Ovary (tissue), 9 donors: ENCODE measurements around the gene GKN1. TPM values are rescaled to one million over a fixed set of nuclear protein-coding genes. Genes with fewer than 3 reads are reported as not detected.

Source experiments
- DNase-seq, 5 donors: peaks; one replicate each; pipeline ENCODE4 v3.0.0-alpha.2; 2019 to 2020
- H3K27ac ChIP-seq, 2 donors: fragments of 200-600 bp; one replicate each; pipeline versions ENCODE4 v1.5.1 to v1.8.0; 2019 to 2022
- H3K27me3 ChIP-seq: fragments of 200-600 bp; one replicate; pipeline ENCODE4 v1.8.0; 2022
- H3K36me3 ChIP-seq: fragments of 200-600 bp; sonication (generic); one replicate; pipeline ENCODE4 v1.5.1; 2019
- H3K4me1 ChIP-seq: one replicate; pipeline ENCODE4 v1.8.1; 2013; ENCODE audit warnings: mild to moderate bottlenecking, moderate library complexity; ENCODE audit not compliant: insufficient read depth
- H3K4me3 ChIP-seq: fragments of 200-600 bp; sonication (generic); one replicate; pipeline ENCODE4 v1.5.1; 2017
- H3K9me3 ChIP-seq, 2 donors: fragments of 200-600 bp in 1 of 2; sonication (generic) in 1 of 2; one replicate each; pipeline versions ENCODE4 v1.5.1 to v1.8.1; 2013 to 2019; ENCODE audit warnings: mild to moderate bottlenecking in 1 of 2, moderate library complexity in 1 of 2
- EP300 ChIP-seq: sonication (generic); formaldehyde crosslinking; IDR thresholded peaks from one replicate; pipeline ENCODE4 v1.6.1; 2017; ENCODE audit warnings: antibody characterized with exemption
- POLR2A ChIP-seq: fragments of 450-650 bp; IDR thresholded peaks from one replicate; pipeline ENCODE4 v1.6.1; 2017; ENCODE audit warnings: antibody characterized with exemption, mild to moderate bottlenecking, moderate library complexity
- WGBS, 3 donors: extraction: QIAGEN DNeasy Blood & Tissue Kit in 1 of 3; methylation state at CpG; one replicate each; pipeline versions ENCODE4 v1.1.5 to v1.1.7; 2013 to 2017; 5-methylcytosine and 5-hydroxymethylcytosine counted together
- intact Hi-C, 4 donors: fragments of 100-400 bp; cut with DNase I; formaldehyde crosslinking; loops; one replicate each; pipeline versions ENCODE4 v1.11.0 to v1.15.1; 2022 to 2023
- polyA plus RNA-seq, 2 donors: library from polyadenylated mRNA; stranded (reverse); fragments of 200-250 nt in 1 of 2; fragments of 350-450 nt in 1 of 2; fragmentation: Illumina TruSeq in 1 of 2; extraction: RNeasy Lipid Tissue Mini Kit (QIAGEN cat#74804) in 1 of 2; gene quantifications; one replicate each; pipeline ENCODE4 v1.2.3, GENCODE V29; 2013 to 2014
- total RNA-seq, 7 donors: library from RNA; depleted of rRNA in 2 of 7; stranded (reverse); fragments of >200 nt in 2 of 7; fragmentation: NEBNext Ultra II Directional in 3 of 7; extraction: Animal tissue kit (Norgen Biotek cat#: 25700) in 3 of 7; gene quantifications; one replicate each; pipeline versions ENCODE4 v1.1.0 to v1.2.4, GENCODE V29; 2016 to 2023
- TF ChIP-seq, protein P1 (sequence below), 3 donors: fragments of 450-650 bp in 2 of 3; fragments of 200-600 bp in 1 of 3; IDR thresholded peaks; one replicate each; pipeline versions ENCODE4 v1.5.1 to v1.8.0; 2016 to 2022; ENCODE audit warnings: antibody characterized with exemption in 3 of 3, mild to moderate bottlenecking in 1 of 3
- donor health status: DM: no; HTN: no; CAD: no; lungs with moderate emphysema.
- donor health status: DM: no; HTN: no; CAD: no.
- donor health status: Bipolar disorder and iron deficiency.
- donor health status: DM: yes; HTN: yes; CAD: no.
- donor health status: DM: no; HTN: no; CAD: no.
- donor health status: DM: yes; HTN: yes; CAD: no.

The GKN1 gene
- total and polyA plus RNA-seq, 9 donors: not detected

DNA sequence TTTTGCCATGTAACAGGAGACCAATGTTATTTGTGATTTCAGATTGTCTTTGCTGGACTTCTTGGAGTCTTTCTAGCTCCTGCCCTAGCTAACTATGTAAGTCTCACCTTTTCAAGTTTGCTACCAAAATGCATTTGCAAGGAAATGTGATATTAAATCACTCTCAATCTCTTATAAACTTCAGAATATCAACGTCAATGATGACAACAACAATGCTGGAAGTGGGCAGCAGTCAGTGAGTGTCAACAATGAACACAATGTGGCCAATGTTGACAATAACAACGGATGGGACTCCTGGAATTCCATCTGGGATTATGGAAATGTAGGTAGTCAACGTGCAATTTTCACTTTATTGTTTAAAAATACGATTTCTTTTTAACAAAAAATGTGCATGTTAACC lies 3.0 kb downstream of the GKN1 start:
- intact Hi-C loops: no loop called here
- TF ChIP-seq EP300 (no peak), POLR2A (no peak)
- TF ChIP-seq, protein P1, sequence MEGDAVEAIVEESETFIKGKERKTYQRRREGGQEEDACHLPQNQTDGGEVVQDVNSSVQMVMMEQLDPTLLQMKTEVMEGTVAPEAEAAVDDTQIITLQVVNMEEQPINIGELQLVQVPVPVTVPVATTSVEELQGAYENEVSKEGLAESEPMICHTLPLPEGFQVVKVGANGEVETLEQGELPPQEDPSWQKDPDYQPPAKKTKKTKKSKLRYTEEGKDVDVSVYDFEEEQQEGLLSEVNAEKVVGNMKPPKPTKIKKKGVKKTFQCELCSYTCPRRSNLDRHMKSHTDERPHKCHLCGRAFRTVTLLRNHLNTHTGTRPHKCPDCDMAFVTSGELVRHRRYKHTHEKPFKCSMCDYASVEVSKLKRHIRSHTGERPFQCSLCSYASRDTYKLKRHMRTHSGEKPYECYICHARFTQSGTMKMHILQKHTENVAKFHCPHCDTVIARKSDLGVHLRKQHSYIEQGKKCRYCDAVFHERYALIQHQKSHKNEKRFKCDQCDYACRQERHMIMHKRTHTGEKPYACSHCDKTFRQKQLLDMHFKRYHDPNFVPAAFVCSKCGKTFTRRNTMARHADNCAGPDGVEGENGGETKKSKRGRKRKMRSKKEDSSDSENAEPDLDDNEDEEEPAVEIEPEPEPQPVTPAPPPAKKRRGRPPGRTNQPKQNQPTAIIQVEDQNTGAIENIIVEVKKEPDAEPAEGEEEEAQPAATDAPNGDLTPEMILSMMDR (IDR thresholded peaks at IDR 0.05): no peak

DNA sequence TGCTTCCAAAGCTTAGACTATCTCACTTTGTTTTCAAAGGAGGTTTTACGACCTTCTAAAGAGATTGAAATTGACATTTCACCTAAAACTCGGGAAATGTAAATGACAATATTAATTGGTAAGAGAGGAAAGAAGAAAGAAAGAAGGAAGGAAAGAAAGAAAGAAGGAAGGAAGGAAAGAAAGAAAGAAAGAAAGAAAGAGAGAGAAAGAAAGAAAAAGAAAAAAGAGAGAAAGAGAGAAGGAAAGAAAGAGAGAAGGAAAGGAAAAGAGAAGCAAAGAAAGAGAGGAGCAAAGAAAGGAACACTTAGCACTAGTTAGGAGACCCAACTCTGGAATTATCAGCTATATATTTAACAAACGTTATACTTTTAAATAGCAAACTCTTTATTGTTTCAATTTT lies 3.7 kb downstream of the GKN1 start:
- no peaks in the 10 kb centered on the region for H3K36me3 ChIP-seq
- no peak overlapping the region for H3K4me3 ChIP-seq
- H3K27ac ChIP-seq: no peak overlapping the region
- H3K4me1 ChIP-seq: no peaks in the 10 kb centered on the region
- no peak for DNase-seq
- intact Hi-C loops: no loop called here
- no peaks in the 10 kb centered on the region for H3K27me3 ChIP-seq
- TF ChIP-seq POLR2A (no peak), EP300 (no peak)
- TF ChIP-seq, protein P1 (IDR thresholded peaks at IDR 0.05): no peak
- H3K9me3 ChIP-seq: no peaks in the 10 kb centered on the region
- WGBS, 3 donors: 39 to 69% (median 60%) methylated on average over 3 of the region's 3 CpGs

More for the DNA sequence above, 3.0 kb downstream of the GKN1 start:
- H3K4me1 ChIP-seq: no peaks in the 10 kb centered on the region
- no peak for DNase-seq
- H3K27me3 ChIP-seq: no peaks in the 10 kb centered on the region
- no peaks in the 10 kb centered on the region for H3K9me3 ChIP-seq
- H3K36me3 ChIP-seq: no peaks in the 10 kb centered on the region
- H3K27ac ChIP-seq: no peak overlapping the region
- no peak overlapping the region for H3K4me3 ChIP-seq
- 76 to 80% (median 78%) methylated on average over 4 of the region's 4 CpGs for WGBS, 3 donors

DNA sequence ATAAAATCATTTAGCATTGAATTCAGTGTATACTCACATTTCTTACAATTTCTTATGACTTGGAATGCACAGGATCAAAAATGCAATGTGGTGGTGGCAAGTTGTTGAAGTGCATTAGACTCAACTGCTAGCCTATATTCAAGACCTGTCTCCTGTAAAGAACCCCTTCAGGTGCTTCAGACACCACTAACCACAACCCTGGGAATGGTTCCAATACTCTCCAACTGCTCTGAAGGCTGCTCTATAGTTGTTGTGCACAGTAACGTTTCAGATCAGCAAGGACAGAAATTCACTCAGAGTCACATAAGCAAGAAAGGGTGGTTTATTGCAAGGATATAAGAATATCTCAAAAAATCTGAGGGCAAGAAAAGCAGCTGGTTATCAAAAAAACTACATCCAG lies 6.5 kb downstream of the GKN1 start:
- intact Hi-C loops: no loop called here
- no peak overlapping the region for H3K4me3 ChIP-seq

DNA sequence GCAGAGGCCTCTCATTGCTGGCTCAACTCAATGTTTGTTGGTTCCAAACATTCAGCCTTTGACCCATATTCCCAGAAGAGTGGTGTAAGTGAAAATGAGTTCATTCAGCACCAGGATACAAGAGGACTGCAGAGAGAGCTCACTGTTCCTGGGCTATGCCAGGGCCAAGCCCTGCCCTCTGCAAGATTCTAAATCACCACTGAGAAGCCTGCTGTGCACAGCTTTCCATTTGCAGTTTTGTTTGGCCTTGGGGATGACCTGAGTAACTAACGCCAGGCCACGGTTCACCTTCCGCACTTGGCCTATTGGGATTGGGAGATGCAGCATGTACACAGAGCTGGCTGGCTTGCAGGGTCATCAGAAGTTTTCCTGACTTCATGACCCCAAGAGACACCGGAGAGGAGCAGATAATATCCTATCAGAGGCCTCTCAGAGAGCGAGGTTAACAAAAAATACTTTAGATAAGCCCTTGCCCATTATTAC lies 12.6 kb downstream of the GKN1 start:
- TF ChIP-seq, protein P1 (IDR thresholded peaks at IDR 0.05): no peak
- no peak for TF ChIP-seq EP300
- TF ChIP-seq POLR2A: no peak
- Histone ChIP-seq H3K36me3 (no peaks in the 10 kb centered on the region), H3K9me3 (no peaks in the 10 kb centered on the region), H3K27ac (no peak overlapping the region), H3K27me3 (no peaks in the 10 kb centered on the region), H3K4me3 (no peak overlapping the region), H3K4me1 (no peaks in the 10 kb centered on the region)
- DNase-seq: no peak
- 79 to 80% (median 79%) methylated on average over 5 of the region's 5 CpGs for WGBS, 3 donors
- intact Hi-C loops: no loop called here

More for the DNA sequence above, 6.5 kb downstream of the GKN1 start:
- Histone ChIP-seq H3K27ac (no peak overlapping the region), H3K4me1 (no peaks in the 10 kb centered on the region), H3K36me3 (no peaks in the 10 kb centered on the region), H3K27me3 (no peaks in the 10 kb centered on the region), H3K9me3 (no peaks in the 10 kb centered on the region)
- DNase-seq: no peak
- TF ChIP-seq, protein P1 (IDR thresholded peaks at IDR 0.05): no peak
- no peak for TF ChIP-seq POLR2A
- TF ChIP-seq EP300: no peak
- WGBS, 3 donors: 35 to 55% (median 36%) methylated on average over 1 of the region's 1 CpG
